Measurements from ENCODE around the gene DPEP1. TPM values are rescaled to one million over a fixed set of nuclear protein-coding genes. Genes with fewer than 3 reads are reported as not detected.

The DPEP1 gene
- total RNA-seq, 4 donors from 2014 or later = 1.3 to 4.0 (median 1.4) TPM; not detected in 1

DNA sequence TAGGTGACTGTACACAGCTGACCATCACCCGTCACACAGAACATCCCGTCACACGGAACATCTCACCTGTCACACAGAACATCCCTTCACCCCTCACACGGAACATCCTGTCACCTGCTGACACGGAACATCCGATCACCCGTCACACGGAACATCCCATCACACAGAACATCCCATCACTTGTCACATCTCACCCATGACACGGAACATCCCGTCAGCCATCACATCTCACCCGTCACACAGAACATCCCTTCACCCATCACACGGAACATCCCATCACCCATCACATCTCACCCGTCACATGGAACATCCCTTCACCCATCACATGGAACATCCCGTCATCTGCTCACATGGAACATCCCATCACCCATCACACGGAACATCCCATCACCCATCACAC is 34.1 kb upstream of the DPEP1 start:
- Histone ChIP-seq H3K36me3 (no peaks in the 10 kb centered on the region), H3K4me1 (peaks cover 3 to 29% (median 24%) of the 10 kb centered on the region in 4 donors), H3K27me3 (peaks cover 32% of the 10 kb centered on the region), H3K27ac (no peak overlapping the region), H3K4me3 (no peak overlapping the region), H3K9me3 (no peaks in the 10 kb centered on the region)
- in situ Hi-C loops (cut with MboI; ENCODE audit: low pct_ligation_motif_present in 1 of 4, low pct_unique_long_range_greater_than_20kb in 1 of 4, low sequenced_read_pairs in 3 of 4) (no loop called here), intact Hi-C loops (cut with DNase I; ENCODE audit: low total_unique reads) (no loop called here)
- 66 to 90% methylated on average over 4 to 15 of the region's 15 CpGs for WGBS, 2 donors (ENCODE audit: low coverage in 1 of 2)
- DNase-seq = no peak
- TF ChIP-seq EP300 (IDR thresholded peaks at IDR 0.05; ENCODE audit: low read depth) = no peak

GRCh38 chr16:89581045-89581695 is 32.3 kb upstream of the DPEP1 start:
- Histone ChIP-seq H3K36me3 (no peaks in the 10 kb centered on the region), H3K27ac (no peak overlapping the region), H3K9me3 (no peaks in the 10 kb centered on the region), H3K4me1 (peaks cover 0 to 13% (median 9%) of the 10 kb centered on the region in 4 donors), H3K4me3 (no peak overlapping the region), H3K27me3 (peaks cover 15% of the 10 kb centered on the region)
- intact Hi-C loops (cut with DNase I; ENCODE audit: low total_unique reads) (no loop called here), in situ Hi-C loops (cut with MboI; ENCODE audit: low pct_ligation_motif_present in 1 of 4, low pct_unique_long_range_greater_than_20kb in 1 of 4, low sequenced_read_pairs in 3 of 4) (no loop called here)
- TF ChIP-seq POLR2A (IDR thresholded peaks at IDR 0.05) (no peak), EP300 (IDR thresholded peaks at IDR 0.05; ENCODE audit: low read depth) (no peak), POLR2AphosphoS5 (IDR thresholded peaks at IDR 0.05) (no peak), CTCF (IDR thresholded peaks at IDR 0.05) (no peak)
- no peak for DNase-seq
- 84 to 89% methylated on average over 14 to 33 of the region's 33 CpGs for WGBS, 2 donors (ENCODE audit: low coverage in 1 of 2)

DNA sequence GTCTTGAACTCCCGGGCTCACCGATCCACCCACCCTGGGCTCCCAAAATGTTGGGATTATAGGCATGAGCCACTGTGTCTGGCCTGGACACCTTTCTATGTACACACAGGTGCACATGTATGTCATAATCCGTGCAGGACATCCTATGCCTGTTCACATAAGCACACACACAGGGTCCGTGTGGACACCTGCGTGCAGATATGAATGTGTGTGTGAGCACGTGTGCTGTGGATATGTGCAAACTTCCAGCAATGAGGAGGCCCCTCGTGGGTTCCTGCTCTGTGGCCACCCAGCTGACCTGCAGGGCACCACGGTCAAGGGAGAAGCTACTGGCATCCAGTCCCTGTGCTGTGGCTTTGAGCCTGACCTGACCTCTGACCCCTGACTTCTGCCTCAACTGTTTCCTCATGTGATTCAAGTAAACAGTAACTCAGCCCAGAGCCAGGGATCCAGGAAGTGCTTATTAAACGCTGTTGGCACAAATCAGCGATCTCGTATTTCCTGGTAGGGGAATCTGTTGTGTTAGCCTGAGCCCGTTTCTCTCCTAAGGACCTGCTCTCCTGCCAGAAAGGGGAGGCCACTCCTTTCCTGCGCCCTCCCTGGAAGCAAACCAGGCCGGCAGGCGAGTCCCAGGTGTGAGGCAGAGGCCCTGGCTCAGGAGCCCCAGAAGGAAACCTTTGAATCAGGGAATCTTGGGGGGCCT is 31.4 kb upstream of the DPEP1 start:
- peak overlapping the region; percentile 22 to 54 (median 44) for H3K27ac ChIP-seq
- H3K27me3 ChIP-seq = peaks cover 7% of the 10 kb centered on the region
- intact Hi-C loops (cut with DNase I; ENCODE audit: low total_unique reads) = no loop called here
- H3K36me3 ChIP-seq = no peaks in the 10 kb centered on the region
- TF ChIP-seq POLR2A (IDR thresholded peaks at IDR 0.05) (no peak), CTCF (IDR thresholded peaks at IDR 0.05) (no peak)
- in situ Hi-C loops (cut with MboI; ENCODE audit: low pct_ligation_motif_present in 1 of 4, low pct_unique_long_range_greater_than_20kb in 1 of 4, low sequenced_read_pairs in 3 of 4) = no loop called here
- peaks cover 0 to 13% (median 8%) of the 10 kb centered on the region in 4 donors for H3K4me1 ChIP-seq
- H3K4me3 ChIP-seq = no peak overlapping the region
- WGBS, 2 donors (ENCODE audit: low coverage in 1 of 2) = 59% methylated on average over 14 of the region's 15 CpGs; no CpG with 5 or more reads in 1 of the 2 donors
- peak; percentile 43 for DNase-seq
- no peaks in the 10 kb centered on the region for H3K9me3 ChIP-seq

DNA sequence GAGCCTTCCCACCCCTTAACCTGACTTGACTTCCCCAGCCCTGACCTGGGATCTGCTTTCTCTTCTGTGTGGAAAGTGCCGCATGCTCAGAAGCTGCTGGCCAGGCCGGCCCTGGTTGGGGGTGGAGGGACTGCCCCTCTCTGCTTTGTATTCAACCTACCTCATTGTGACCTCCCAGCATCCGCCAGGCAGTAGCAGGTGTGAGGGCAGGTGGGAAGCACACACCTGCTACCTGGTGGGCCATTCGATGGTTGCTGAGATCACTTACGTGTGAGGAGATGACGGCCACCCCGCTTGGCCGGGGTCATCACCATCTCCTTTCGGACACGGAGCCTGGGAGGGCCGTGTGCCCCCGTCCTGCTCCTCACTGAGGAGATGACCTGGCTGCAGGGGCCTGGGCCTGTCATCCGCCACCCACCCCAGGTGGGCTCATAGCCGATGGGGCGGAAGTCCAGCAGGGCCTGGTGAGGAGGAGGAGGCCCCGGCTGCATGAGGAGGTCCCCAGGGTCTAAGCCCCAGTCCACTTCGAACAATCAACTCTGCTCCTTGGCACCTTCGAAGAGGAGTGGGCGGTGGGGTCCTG is 30.7 kb upstream of the DPEP1 start:
- TF ChIP-seq POLR2A (IDR thresholded peaks at IDR 0.05) (no peak), POLR2AphosphoS5 (IDR thresholded peaks at IDR 0.05) (no peak), CTCF (IDR thresholded peaks at IDR 0.05) (no peak), EP300 (IDR thresholded peaks at IDR 0.05; ENCODE audit: low read depth) (no peak)
- H3K4me3 ChIP-seq = no peak overlapping the region
- H3K9me3 ChIP-seq = no peaks in the 10 kb centered on the region
- no peaks in the 10 kb centered on the region for H3K36me3 ChIP-seq
- H3K4me1 ChIP-seq = peaks cover 0 to 13% (median 8%) of the 10 kb centered on the region in 4 donors
- no peak for DNase-seq
- intact Hi-C loops (cut with DNase I; ENCODE audit: low total_unique reads) (no loop called here), in situ Hi-C loops (cut with MboI; ENCODE audit: low pct_ligation_motif_present in 1 of 4, low pct_unique_long_range_greater_than_20kb in 1 of 4, low sequenced_read_pairs in 3 of 4) (no loop called here)
- H3K27me3 ChIP-seq = no peaks in the 10 kb centered on the region
- H3K27ac ChIP-seq = peak overlapping the region; percentile 22 to 54 (median 44)
- 73 to 91% methylated on average over 3 to 19 of the region's 19 CpGs for WGBS, 2 donors (ENCODE audit: low coverage in 1 of 2)

Measured in transverse colon (tissue), 4 donors.